Measurements from ENCODE around the gene CDH13.

CDH13 gene

DNA sequence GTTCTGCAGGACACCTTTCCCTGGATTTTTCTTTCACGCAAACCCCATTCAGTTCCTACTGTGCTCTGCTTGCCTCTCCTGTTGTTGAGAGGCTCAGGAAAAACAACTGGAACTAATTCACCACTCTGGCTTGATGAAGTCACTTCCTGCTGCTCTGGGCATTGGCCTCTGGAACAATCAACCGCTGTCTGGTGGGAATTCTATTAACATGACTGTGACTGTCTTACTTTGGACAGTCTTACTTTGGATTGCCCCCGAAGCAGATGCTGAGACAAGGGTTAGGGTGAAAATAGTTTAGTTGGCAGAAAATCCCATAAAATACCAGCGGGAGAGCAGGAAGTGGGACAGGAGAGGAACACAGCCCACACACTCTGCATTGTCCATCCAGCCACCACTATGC is 1091.0 kb downstream of the CDH13 start:
- DNase-seq (ENCODE audit: low read depth in 2 of 2), result no peak

DNA sequence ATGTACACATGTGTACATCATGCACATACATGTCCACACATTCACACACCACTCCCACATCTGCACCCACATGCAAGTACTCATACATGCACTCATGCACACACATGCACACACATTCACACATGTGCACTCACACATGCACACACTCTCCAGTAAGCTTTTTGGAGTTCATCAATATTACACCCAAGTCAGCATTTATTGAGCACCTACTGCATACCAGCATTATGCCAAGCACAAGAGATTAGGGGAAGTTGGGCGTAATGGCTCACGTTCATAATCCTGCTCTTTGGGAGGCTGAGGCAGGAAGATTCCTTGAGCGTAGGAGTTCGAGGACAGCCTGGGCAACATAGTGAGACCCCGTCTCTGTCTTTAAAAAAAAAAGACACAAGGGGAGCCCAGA is 1093.4 kb downstream of the CDH13 start:
- DNase-seq (ENCODE audit: low read depth in 2 of 2), result no peak

DNA sequence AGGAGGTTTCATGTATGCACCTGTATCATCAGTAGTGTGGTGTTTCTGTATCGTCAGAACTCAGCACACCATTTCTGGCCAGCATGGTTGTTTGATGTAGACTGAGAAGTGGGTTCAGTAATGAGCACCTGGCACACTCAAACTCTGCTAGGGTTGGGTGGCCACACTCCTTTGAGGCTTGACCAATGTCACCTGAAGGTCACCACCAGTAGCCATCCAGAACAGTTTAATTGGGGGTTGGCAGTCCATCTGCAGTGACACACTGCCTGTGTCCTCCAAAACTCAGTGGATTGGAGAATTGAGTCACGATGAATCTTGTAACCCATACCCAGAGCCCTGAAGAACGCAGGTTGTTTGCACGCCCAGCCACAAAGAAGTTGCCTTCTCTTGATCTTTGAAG is 1094.2 kb downstream of the CDH13 start:
- no peak for DNase-seq (ENCODE audit: low read depth in 2 of 2)

DNA sequence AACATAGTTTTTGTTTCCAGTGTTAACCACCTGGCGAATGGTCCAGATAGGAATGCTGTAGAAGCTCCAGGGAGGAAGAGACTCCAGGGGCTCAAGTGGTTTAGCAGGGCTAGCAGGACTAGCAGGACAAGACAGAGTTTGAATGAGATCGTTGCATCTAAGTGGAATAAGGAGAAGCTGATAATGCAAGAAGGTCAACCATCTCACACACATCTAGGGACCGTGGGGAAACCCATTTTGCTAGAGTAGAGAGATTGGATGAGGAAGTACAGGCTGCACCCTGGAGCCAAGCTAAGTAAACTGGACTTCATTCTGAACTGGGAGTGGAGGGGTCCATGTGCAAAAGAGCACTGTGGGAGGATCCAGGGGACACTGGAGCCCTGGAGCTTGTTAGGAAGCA is 1094.9 kb downstream of the CDH13 start:
- no peak for DNase-seq (ENCODE audit: low read depth in 2 of 2)

DNA sequence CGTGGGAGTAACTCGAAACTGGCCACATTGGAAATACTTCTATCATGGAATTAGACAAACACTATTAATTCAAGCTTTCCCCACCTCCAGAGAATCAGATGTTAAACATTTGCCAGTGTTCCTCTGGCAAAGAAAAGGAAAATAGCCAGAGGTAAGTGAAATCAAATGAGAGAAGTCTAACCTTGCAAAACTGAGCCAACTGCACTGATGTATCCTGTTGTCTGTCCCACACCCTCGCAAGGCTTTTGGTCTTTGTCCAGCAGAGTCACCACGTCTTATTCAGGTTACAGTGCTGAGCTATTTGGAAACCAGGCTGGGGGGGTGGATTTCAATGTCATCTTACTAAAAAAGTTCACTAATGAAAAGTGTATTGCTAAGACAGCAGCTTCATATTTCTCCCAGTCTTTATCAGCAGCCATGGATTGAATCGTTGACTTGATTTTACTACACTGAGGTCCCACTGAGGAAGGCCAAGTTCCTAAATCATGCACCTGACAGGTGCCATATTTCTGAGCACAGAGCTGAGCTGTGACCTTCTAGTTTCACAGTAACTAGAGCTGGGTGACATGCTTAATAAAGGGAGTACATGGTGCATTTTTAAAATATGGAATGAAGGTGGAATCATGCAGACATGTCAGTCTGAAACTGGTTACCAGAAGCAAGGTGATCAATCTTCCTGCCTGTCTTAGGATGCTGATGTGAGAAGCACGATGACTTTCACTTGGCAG is 1095.9 kb downstream of the CDH13 start:
- DNase-seq (ENCODE audit: low read depth in 2 of 2), result no peak

DNA sequence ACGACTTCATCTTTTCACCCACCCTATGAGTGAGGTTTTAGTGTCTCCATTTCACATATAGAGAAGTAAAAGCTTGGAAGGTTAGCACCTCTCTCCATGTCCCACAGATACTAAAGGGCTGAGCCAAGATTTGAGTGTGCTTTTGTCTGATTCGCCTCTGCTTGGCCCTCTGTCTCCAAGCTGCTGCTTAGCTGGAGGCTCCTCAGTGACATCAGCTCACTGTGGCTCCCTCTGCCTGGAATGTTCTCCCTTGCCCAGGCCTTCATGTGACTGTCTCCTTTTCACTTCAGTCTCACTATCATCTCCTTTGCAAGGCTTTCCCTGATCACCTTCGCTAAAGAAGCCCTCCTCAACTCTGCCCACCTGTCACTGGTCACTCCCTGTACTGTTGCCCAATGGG is 1096.5 kb downstream of the CDH13 start:
- no peak for DNase-seq (ENCODE audit: low read depth in 2 of 2)

DNA sequence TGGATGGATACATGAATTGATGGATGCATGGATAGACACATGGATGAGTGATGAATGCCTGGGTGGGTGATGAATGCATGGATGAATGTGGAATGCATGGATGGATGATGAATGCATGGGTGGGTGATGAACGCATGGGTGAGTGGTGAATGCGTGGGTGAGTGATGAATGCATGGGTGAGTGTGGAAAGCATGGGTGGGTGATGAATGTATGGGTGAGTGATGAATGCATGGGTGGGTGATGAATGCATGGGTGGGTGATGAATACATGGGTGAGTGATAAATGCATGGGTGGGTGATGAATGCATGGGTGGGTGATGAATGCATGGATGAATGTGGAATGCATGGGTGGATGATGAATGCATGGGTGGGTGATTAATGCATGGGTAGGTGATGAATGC is 1097.1 kb downstream of the CDH13 start:
- DNase-seq (ENCODE audit: low read depth in 2 of 2), result no peak

DNA sequence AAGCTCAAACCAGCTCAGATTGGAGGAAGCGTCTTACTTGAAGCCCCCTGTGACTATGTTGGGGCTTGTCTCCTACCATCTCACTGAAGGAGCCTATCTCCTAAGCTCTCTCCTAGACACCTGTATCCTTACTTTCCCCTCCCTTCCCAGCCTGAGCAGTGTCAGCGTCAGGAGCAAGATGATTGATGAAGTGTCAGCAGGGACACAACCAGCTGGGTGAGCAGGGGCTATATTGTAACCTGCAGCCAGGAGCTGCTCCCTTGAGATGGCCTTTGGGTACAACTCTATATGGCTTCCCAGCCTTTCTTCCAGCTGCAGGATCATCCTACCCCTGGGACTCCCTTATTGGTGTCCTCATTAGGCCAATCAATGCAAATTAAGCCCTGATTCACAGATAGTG is 1097.8 kb downstream of the CDH13 start:
- DNase-seq (ENCODE audit: low read depth in 2 of 2), result no peak

DNA sequence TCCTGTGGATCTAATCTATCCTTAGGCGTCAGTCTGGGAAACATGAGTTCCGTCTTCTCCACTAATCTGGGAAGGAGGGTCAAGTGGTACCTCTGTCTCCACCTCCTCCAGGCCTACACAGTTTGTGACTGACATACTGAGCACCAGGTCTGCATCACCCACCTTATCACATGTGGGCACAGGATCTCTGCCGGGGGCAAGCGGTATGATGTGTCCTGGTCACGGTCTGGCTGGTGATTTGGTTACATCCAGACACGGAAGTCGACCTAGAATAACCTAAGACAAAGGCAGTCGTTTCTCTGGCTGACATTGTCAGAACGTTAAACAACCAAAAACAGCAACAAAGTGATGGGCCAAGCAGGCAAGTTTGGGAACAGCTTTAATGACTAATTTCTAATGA is 1098.5 kb downstream of the CDH13 start:
- DNase-seq (ENCODE audit: low read depth in 2 of 2), result no peak

DNA sequence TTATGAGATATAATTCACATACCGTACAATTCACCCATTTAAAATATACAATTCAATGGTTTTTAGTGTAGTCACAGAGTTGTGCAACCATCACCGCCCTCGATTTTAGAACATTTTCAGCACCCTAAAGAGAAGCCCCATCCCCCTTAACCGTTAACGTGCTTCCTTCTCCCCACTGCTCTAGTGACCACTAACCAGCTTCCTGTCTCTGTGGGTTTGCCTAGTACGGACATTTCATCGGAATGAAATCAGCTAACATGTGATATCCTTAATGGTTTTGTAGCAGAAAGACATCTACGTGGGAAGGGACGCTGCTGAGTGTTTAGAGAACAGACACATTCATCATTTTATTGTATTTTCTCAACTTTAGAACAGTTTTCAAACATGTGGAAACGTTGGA is 1100.2 kb downstream of the CDH13 start:
- DNase-seq (ENCODE audit: low read depth in 2 of 2), result no peak

DNA sequence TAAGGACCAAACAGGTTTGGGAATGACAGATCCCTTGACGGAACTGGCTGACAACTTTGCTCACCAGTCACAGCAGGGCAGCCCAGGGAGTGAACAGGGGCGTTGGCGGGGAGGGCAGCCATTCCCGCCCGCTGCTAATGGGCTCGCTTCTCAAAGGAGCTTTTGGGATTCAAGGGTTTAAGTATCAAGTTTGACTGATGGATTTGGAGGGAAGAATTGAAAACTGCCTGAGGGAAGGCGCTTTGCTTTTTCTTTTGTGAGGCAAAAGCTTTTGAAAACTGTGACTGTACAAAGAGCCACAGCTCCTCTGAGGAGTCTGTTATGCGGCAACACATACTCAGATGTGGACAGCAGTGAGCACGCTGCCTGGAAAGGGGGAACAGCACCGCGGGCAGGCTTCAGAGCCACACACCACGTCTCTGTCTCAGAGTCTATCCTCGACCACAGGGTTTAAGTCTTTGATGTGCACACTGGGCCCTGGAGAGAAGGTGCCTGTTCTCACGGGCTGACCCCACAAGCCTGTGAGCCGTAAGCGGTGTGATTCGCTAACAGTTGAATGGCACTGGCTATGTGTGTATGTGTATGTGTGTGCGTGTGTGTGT is 1101.1 kb downstream of the CDH13 start:
- DNase-seq (ENCODE audit: low read depth in 2 of 2), result no peak

DNA sequence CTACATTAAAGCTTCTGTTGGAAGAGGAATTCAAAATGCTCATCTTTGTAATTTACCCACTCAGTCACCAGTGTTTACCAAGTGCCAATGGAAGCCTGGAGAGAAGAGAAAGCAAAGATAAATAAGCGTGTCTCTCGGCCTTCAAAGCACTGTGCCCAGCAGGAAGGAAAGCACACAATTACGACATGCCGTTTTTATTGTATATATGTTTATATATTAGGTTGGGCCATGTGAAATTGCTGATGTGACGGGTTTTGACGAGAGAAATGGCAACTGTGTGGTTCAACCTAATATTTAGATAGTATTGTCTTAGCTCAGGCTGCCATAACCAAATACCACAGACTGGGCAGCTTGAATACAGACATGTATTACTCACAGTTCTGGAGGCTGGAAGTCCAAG is 1101.7 kb downstream of the CDH13 start:
- DNase-seq (ENCODE audit: low read depth in 2 of 2), result no peak

DNA sequence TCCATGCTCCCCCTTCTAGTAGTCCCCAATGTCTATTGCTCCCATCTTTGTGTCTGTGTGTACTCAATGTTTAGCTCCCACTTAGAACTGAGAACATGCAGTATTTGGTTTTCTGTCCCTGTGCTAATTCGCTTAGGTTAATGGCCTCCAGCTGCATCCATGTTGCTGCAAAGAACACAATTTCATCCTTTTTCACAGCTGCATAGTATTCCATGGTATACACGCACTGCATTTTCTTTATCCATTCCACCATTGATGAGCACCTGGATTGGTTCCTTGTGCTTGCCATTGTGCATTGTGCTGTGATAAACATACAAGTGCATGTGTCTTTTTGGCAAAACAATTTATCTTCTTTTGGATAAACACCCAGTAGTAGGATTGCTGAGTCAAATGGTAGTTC is 1104.0 kb downstream of the CDH13 start:
- DNase-seq (ENCODE audit: low read depth in 2 of 2), result no peak

DNA sequence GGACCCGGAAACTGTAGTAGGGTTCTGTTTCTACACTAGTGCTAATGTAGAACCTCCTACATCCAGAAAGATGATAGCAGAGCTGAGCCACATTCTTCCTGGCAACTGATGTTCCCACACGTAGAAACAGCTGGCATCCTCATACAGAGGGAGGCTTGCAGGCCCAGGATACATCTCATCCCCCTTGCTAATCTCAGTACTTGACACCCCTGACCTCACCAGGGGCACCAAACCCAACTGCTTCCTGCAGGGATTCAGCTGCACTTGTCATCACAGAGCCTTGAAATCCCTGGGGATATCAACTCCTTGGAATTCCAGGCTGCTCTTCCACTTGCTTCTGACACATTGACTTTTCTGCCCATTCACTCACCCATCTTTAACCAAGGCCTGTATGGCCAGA is 1105.8 kb downstream of the CDH13 start:
- DNase-seq (ENCODE audit: low read depth in 2 of 2), result no peak

DNA sequence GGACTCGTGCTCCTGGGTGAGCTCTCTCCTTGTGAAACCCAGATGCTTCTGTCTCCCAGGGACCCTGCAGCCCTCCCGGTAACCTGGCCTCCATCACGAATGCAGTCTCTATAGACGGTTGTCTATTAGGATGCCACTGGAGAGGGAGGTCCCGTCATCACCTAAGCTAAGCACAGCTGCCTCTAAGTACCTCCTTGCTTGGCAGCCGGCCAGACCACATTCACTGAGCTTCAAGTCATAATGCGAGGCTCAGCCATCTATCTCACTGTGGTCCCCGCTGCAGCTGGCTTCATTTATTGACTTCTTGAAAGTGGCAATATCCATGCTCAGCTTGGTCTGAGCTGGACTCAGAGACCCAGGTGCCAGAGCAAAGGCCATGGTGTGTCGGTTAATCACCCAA is 1106.5 kb downstream of the CDH13 start:
- DNase-seq (ENCODE audit: low read depth in 2 of 2), result no peak

DNA sequence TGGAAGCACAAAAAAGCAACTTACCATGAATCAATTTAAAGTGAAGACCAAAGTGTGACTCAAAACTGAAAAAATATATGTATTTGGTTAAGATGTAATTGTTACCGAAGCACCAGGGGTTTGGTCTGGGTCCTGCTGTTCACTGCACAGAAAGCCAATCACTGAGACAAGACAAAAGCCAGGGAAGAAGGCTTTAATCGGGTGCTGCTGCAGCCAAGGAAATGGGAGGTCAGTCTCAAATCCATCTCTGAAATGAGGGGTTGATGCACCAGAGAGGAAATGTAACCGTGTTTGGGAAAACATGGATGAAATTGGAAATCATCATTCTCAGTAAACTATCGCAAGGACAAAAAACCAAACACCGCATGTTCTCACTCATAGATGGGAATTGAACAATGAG is 1107.4 kb downstream of the CDH13 start:
- no peak for DNase-seq (ENCODE audit: low read depth in 2 of 2)

DNA sequence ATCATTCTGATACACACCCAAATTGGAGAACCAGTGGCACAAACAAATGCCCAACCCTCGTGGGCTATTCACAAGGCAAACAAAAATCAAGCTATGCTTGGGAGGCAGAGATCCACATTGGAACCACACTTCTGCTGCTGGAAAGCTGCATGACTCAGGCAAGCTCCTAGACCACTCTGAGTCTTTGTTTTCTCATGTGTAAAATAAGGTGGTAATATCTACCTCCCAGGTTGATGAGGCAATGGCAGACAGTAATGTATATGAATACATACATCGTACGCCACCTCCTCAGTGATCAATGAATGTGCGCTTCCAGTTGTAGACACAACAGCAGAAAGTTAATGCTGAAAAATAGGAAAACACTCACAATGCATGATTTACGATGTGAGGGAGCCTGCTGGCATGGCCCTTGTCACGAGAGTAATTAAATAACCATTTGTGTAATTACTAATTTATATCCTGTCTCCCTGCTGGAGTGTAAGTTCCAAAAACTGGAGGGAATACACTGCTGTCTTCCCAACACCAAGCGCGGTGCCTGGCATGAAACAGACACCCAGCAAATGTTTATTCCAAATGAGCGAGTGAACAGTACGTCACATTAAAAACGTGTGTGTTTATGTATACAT is 1111.1 kb downstream of the CDH13 start:
- no peak for DNase-seq (ENCODE audit: low read depth in 2 of 2)

DNA sequence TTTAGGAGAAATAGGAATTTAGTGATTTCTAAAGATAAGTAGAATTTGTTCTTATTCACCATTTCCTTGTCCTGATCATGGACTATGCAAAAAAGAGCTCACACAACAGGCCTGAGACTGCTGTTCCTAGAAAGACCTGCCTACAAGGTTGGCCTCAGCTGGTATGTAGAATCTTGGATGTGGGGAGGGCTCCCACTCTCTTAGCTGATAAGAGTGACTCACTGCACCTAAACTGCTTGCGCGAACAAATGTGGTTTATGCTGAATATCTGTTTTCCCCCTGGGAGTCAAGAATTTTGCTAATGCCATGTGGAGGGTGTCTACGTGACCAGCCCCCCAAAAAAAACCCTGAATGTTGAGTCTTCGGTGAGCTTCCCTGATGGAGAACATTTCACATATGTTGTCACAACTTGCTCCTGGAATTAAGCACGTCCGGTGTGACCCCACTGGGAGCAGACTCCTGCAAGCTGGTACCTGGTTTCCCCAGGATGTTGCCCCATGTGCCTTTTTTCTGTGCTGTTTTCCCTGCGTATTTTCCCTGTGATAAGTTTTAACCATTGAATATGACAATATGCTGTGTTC is 1112.2 kb downstream of the CDH13 start:
- no peak for DNase-seq (ENCODE audit: low read depth in 2 of 2)

DNA sequence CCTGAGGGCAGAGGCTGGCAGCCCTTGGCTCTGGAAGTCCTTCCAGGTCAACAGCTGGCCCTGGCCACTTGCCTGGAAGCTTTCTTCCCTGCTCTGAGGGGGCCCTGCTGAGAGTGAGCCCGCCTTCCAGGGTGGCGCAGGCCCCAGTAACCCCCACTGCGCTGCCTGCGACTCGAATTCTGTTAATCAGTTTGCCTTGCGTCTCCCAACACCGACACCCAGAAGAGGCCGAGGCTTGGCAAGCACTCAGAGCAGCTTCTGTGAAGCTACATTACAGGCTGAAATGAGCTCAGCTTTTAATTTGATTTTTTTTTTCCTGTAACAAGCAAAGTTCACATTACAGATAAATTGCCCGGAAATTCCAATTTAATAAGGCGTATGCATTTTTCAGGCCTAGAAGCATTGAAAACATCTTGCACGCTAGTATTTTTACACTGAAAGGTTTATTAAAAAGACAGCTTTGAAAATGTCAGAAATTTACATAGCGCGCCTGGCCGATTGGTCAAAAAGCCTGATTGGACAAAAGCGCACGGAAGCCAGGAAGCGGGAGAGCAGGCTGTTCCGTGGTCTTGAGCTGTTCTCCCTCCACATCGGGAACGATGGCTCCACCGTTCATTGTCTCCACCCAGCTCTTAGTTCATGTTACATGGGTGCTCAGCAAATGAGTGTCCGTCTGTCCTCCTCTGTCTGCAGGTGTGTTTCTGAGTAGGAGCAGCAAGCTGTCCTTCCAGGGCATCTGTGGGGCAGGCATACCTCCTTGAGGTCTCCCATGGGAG is 1115.5 kb downstream of the CDH13 start:
- no peak for DNase-seq (ENCODE audit: low read depth in 2 of 2)

DNA sequence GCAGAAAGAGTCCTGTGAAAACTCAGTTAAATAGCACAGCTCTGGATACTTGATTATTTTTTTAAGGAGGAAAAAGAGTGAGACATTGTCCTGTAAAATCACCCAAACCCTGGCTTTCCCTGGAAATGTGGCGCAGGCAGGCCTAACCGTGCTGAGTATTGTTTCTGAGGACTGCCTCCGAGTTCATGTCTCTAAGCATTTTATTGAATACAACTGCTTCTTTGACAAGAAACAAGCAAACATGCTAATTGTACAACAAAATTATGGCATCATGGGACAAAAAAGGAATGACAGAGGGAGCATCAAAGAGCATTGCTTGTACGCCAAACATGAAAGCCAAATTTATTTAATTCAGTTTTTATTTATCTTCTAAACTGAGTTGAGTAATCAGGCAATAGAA is 1116.5 kb downstream of the CDH13 start:
- DNase-seq (ENCODE audit: low read depth in 2 of 2), result no peak

DNA sequence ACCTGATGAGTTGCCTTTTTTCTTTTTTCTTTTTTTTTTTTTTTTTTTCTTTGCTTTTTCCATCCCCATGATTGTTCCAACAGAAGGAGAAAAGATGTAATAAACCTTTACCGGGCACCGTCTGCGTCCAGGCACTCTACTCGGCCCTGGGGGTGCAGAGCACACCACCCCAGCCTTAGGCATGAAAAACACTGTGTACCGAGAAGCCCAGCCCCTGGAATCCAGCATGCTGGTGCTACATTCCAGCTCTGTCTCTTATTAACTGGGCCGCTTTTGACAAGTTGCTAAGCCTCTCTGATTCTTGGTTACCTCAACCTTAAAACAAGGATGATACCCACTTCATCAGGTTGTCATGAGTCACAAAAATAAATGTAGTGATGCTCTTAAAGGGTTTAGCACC is 1117.0 kb downstream of the CDH13 start:
- DNase-seq (ENCODE audit: low read depth in 2 of 2), result no peak

DNA sequence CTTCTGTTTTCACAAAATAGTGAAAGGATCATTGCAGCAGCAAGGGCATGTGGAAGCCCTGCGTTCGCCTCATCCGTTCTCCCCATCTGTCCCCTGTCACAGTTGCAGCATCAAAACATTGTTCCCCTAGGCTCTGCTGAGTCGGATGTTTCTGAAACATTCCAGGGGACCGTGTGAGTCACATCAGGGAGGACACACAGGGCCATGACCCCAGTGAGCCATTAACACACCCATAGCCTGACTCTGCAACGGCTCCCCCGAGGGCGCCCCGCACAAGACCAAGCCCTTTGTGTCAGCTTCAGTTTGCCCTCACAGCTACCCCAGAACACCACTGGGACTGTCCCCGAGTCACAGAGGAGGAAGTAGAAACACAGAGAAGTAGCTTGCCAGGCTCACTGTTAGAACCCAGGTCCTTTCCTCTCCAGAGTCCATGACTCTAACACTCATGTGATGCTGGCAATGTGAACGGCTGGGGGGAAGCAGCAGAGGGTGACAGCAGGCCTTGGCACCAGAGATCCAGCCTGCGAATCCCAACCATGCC is 1117.7 kb downstream of the CDH13 start:
- no peak for DNase-seq (ENCODE audit: low read depth in 2 of 2)
